Neural cell (in vitro differentiated cells): Measurements from ENCODE around the gene DECR2.

Experiments used
- EP300 ChIP-seq: fragments of 450-650 bp; conservative IDR thresholded peaks from 2 replicates; pipeline ENCODE4 v1.6.1; 2014; ENCODE audit warnings: antibody characterized with exemption, mild to moderate bottlenecking, moderate library complexity; ENCODE audit not compliant: poor library complexity, severe bottlenecking
- MXI1 ChIP-seq: fragments of 450-650 bp; conservative IDR thresholded peaks from 2 replicates; pipeline ENCODE4 v1.6.1; 2014; ENCODE audit warnings: antibody characterized with exemption, mild to moderate bottlenecking; ENCODE audit not compliant: poor library complexity, severe bottlenecking
- POLR2AphosphoS5 ChIP-seq: IDR thresholded peaks from 2 replicates; pipeline ENCODE4 v1.6.1; 2012
- RAD21 ChIP-seq: fragments of 450-650 bp; conservative IDR thresholded peaks from 2 replicates; pipeline ENCODE4 v1.6.1; 2014; ENCODE audit warnings: antibody characterized with exemption, mild to moderate bottlenecking, moderate library complexity
- TF ChIP-seq, protein P1 (sequence below): fragments of 450-650 bp; IDR thresholded peaks from 2 replicates; pipeline ENCODE4 v1.5.1; 2014; ENCODE audit warnings: antibody characterized with exemption, mild to moderate bottlenecking, moderate library complexity; ENCODE audit not compliant: poor library complexity, severe bottlenecking

DNA sequence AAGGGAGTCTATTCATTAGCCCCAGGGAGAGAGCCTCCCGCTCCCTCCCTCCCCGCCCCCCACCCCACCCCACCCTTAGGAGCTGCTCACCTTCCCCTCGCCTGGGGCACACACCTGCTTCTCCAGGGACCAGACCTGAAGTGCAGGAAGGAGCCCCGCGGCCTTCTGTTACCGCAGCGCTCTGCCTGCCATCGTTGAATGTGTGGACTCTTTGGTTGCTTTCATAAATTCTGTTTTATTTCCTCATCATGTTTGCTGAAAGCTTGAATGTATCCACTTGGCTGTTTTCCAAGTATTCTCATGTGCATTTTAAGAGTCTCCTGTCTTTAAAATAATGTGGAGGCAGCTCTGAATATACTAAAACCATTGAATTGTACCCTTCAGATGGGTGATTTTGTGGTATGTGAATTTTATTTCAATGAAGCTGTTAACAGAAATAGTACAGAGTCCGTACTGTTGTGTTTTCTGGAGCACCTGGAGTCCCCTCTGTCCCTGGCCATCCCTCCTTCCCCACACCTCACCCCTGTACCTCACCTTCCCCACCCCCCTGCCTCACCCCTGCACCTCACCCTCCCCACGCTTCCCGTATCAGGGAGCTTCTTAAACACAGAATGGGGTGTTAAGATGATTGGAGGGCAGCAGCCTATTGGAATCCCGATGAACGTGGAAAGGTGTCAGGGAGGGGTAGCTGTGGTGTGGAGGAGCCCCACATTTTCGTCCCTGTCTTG is 49.3 kb downstream of the DECR2 start:
- TF ChIP-seq, protein P1, sequence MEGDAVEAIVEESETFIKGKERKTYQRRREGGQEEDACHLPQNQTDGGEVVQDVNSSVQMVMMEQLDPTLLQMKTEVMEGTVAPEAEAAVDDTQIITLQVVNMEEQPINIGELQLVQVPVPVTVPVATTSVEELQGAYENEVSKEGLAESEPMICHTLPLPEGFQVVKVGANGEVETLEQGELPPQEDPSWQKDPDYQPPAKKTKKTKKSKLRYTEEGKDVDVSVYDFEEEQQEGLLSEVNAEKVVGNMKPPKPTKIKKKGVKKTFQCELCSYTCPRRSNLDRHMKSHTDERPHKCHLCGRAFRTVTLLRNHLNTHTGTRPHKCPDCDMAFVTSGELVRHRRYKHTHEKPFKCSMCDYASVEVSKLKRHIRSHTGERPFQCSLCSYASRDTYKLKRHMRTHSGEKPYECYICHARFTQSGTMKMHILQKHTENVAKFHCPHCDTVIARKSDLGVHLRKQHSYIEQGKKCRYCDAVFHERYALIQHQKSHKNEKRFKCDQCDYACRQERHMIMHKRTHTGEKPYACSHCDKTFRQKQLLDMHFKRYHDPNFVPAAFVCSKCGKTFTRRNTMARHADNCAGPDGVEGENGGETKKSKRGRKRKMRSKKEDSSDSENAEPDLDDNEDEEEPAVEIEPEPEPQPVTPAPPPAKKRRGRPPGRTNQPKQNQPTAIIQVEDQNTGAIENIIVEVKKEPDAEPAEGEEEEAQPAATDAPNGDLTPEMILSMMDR = no peak
- TF ChIP-seq POLR2AphosphoS5 (no peak), EP300 (no peak), MXI1 (no peak), RAD21 (no peak)
